HG02588 (cell line): ENCODE data around the gene RGS6.

Experiments
- ATAC-seq: cut with Tn5 transposase; IDR thresholded peaks from one replicate; pipeline ENCODE4 v1.9.1; 2021; ENCODE audit warnings: mild to moderate bottlenecking, moderate library complexity; ENCODE audit not compliant: unreplicated experiment

The RGS6 gene

GRCh38 chr14:72070458-72070857 is 138.2 kb downstream of the RGS6 start:
- no peak for ATAC-seq

- no peak for ATAC-seq
Measured at GRCh38 chr14:72075649-72076334, 143.6 kb downstream of the RGS6 start.

GRCh38 chr14:72081137-72081536 is 148.9 kb downstream of the RGS6 start:
- no peak for ATAC-seq

GRCh38 chr14:72084935-72085334 is 152.7 kb downstream of the RGS6 start:
- ATAC-seq: no peak

GRCh38 chr14:72089625-72090024 is 157.4 kb downstream of the RGS6 start:
- no peak for ATAC-seq

- ATAC-seq: no peak
Measured at GRCh38 chr14:72094844-72095582, 162.8 kb downstream of the RGS6 start.

- no peak for ATAC-seq
Measured at GRCh38 chr14:72097173-72097783, 165.0 kb downstream of the RGS6 start.

- ATAC-seq: no peak
Measured at GRCh38 chr14:72098210-72098609, 166.0 kb downstream of the RGS6 start.

- no peak for ATAC-seq
Measured at GRCh38 chr14:72099566-72099965, 167.3 kb downstream of the RGS6 start.

GRCh38 chr14:72104011-72104613 is 171.9 kb downstream of the RGS6 start:
- no peak for ATAC-seq

- no peak for ATAC-seq
Measured at GRCh38 chr14:72111911-72112310, 179.7 kb downstream of the RGS6 start.

GRCh38 chr14:72118841-72119240 is 186.6 kb downstream of the RGS6 start:
- no peak for ATAC-seq

GRCh38 chr14:72120315-72120714 is 188.1 kb downstream of the RGS6 start:
- no peak for ATAC-seq

GRCh38 chr14:72123755-72124154 is 191.5 kb downstream of the RGS6 start:
- ATAC-seq: no peak

- no peak for ATAC-seq
Measured at GRCh38 chr14:72124171-72124570, 191.9 kb downstream of the RGS6 start.

GRCh38 chr14:72126091-72126490 is 193.9 kb downstream of the RGS6 start:
- ATAC-seq: no peak

- no peak for ATAC-seq
Measured at GRCh38 chr14:72126561-72126960, 194.3 kb downstream of the RGS6 start.

- no peak for ATAC-seq
Measured at GRCh38 chr14:72128629-72129028, 196.4 kb downstream of the RGS6 start.

- ATAC-seq: no peak
Measured at GRCh38 chr14:72129291-72129690, 197.1 kb downstream of the RGS6 start.

- no peak for ATAC-seq
Measured at GRCh38 chr14:72141084-72141483, 208.9 kb downstream of the RGS6 start.

GRCh38 chr14:72142328-72142727 is 210.1 kb downstream of the RGS6 start:
- ATAC-seq: no peak

- ATAC-seq: no peak
Measured at GRCh38 chr14:72146241-72146640, 214.0 kb downstream of the RGS6 start.
